Psoas muscle (tissue), 8 donors: Measurements from ENCODE around the gene ZNF302. TPM values are rescaled to one million over a fixed set of nuclear protein-coding genes. Genes with fewer than 3 reads are reported as not detected.

Experiments
- ATAC-seq, 4 donors: fragments of 200-7000 bp; cut with Tn5 transposase; one replicate each; pipeline ENCODE4 v1.9.1; 2020; ENCODE audit warnings: moderate library complexity in 3 of 4, mild to moderate bottlenecking in 2 of 4
- DNase-seq, 2 donors: peaks; one replicate each; pipeline ENCODE4 v3.0.0-alpha.2; 2020
- H3K27ac ChIP-seq: fragments of 200-600 bp; one replicate; pipeline ENCODE4 v1.8.0; 2022
- H3K27me3 ChIP-seq, 3 donors: fragments of 200-600 bp in 1 of 3; one replicate each; pipeline versions ENCODE4 v1.6.1 to v1.8.0; 2013 to 2022; ENCODE audit warnings: low read length in 2 of 3, mild to moderate bottlenecking in 2 of 3, moderate library complexity in 1 of 3; ENCODE audit not compliant: insufficient read depth in 3 of 3
- H3K36me3 ChIP-seq, 2 donors: fragments of 200-600 bp in 1 of 2; one replicate each; pipeline versions ENCODE4 v1.6.1 to v1.8.0; 2013 to 2022; ENCODE audit warnings: low read depth in 1 of 2, mild to moderate bottlenecking in 1 of 2, moderate library complexity in 1 of 2; ENCODE audit not compliant: insufficient read depth in 1 of 2
- H3K4me1 ChIP-seq: fragments of 200-600 bp; one replicate; pipeline ENCODE4 v1.8.0; 2022
- H3K4me3 ChIP-seq: fragments of 200-600 bp; one replicate; pipeline ENCODE4 v1.8.0; 2022; ENCODE audit warnings: mild to moderate bottlenecking
- H3K9me3 ChIP-seq: fragments of 200-600 bp; one replicate; pipeline ENCODE4 v1.8.0; 2022
- WGBS, 3 donors: extraction: QIAGEN DNeasy Blood & Tissue Kit; methylation state at CpG; one replicate each; pipeline versions ENCODE4 v1.1.6 to v1.1.7; 2013; 5-methylcytosine and 5-hydroxymethylcytosine counted together
- intact Hi-C, 2 donors: fragments of 100-400 bp; cut with DNase I; formaldehyde crosslinking; loops; one replicate each; pipeline versions ENCODE4 v1.11.0 to v1.14.2; 2022
- polyA plus RNA-seq, 3 donors: library from polyadenylated mRNA; stranded (reverse); fragments of 200-250 nt; gene quantifications; one replicate each; pipeline ENCODE4 v1.2.3, GENCODE V29; 2013
- total RNA-seq, 4 donors: library from RNA; stranded (reverse); fragmentation: NEBNext Ultra II Directional in 2 of 4; extraction: Animal tissue kit (Norgen Biotek cat#: 25700) in 2 of 4; gene quantifications; one replicate each; pipeline versions ENCODE4 v1.2.1 to v1.2.4, GENCODE V29; 2021 to 2023
- TF ChIP-seq, protein P1 (sequence below): fragments of 200-600 bp; IDR thresholded peaks from one replicate; pipeline ENCODE4 v1.8.0; 2022; ENCODE audit warnings: antibody characterized with exemption
- donor health status: healthy with polysubstance abuse.
- donor health status: DM: no; HTN: no; CAD: no; lungs with moderate emphysema.
- donor health status: Bipolar disorder and iron deficiency.
- donor health status: healthy.
- donor health status: DM: yes; HTN: yes; CAD: no.
- donor health status: DM: no; HTN: no; CAD: no.
- donor health status: DM: no; HTN: no; CAD: no.
- donor health status: DM: yes; HTN: yes; CAD: no.

The ZNF302 gene
- total and polyA plus RNA-seq, 7 donors: 20.4 to 86.3 (median 25.6) TPM

DNA sequence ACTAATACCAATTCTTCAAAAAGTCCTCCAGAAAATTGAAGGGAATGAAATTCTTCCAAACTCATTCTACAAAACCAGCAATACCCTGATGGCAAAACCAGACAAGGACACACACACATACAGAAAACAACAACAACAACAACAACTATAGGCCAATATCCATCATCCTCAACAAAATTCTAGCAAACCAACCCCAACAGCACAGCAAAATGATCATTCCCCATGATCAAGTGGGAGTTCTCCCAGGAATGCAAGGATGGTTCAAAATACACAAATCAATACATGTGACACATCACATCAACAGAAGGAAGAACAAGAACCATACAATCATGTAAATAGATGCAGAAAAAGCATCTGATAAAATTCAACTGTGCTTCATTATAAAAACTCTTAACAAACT, 37.9 kb downstream of the ZNF302 start:
- DNase-seq (no peak), ATAC-seq (no peak)
- Histone ChIP-seq H3K4me3 (no peak overlapping the region), H3K27ac (no peak overlapping the region), H3K36me3 (no peaks in the 10 kb centered on the region), H3K27me3 (no peaks in the 10 kb centered on the region), H3K4me1 (no peaks in the 10 kb centered on the region), H3K9me3 (no peaks in the 10 kb centered on the region)
- intact Hi-C loops: no loop called here
- TF ChIP-seq, protein P1, sequence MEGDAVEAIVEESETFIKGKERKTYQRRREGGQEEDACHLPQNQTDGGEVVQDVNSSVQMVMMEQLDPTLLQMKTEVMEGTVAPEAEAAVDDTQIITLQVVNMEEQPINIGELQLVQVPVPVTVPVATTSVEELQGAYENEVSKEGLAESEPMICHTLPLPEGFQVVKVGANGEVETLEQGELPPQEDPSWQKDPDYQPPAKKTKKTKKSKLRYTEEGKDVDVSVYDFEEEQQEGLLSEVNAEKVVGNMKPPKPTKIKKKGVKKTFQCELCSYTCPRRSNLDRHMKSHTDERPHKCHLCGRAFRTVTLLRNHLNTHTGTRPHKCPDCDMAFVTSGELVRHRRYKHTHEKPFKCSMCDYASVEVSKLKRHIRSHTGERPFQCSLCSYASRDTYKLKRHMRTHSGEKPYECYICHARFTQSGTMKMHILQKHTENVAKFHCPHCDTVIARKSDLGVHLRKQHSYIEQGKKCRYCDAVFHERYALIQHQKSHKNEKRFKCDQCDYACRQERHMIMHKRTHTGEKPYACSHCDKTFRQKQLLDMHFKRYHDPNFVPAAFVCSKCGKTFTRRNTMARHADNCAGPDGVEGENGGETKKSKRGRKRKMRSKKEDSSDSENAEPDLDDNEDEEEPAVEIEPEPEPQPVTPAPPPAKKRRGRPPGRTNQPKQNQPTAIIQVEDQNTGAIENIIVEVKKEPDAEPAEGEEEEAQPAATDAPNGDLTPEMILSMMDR: no peak

DNA sequence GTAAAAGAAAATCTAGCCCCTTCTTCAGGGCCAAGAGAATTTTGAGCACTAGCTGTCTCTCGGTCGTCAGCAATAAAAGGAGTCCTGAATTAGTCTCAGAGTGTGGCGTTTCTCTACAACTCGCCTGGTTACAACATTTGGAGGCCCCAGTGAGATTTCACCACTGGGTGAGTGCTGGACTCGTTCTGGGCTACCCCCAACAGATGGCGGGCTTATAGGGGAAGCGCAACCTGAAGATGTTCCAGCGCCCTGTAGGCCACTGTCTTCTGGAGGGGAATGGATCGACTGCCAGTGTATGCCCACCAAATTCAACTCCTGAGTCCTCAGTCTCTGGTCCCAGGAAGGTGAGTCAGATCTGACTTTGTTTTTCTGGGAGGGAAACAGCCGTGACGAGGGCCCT, 44.9 kb downstream of the ZNF302 start:
- DNase-seq (no peak), ATAC-seq (no peak)
- Histone ChIP-seq H3K36me3 (no peaks in the 10 kb centered on the region), H3K4me1 (no peaks in the 10 kb centered on the region), H3K27ac (no peak overlapping the region), H3K9me3 (no peaks in the 10 kb centered on the region), H3K27me3 (peaks cover 2 to 4% (median 4%) of the 10 kb centered on the region in 3 donors), H3K4me3 (no peak overlapping the region)
- WGBS, 3 donors: 47 to 54% (median 48%) methylated on average over 11 of the region's 11 CpGs
- TF ChIP-seq, protein P1: no peak
- intact Hi-C loops: loop anchor here in 1 of 2 donors (10.0 kb wide), 1 partner anchor 948 kb away; no protein-coding TSS in a partner anchor

DNA sequence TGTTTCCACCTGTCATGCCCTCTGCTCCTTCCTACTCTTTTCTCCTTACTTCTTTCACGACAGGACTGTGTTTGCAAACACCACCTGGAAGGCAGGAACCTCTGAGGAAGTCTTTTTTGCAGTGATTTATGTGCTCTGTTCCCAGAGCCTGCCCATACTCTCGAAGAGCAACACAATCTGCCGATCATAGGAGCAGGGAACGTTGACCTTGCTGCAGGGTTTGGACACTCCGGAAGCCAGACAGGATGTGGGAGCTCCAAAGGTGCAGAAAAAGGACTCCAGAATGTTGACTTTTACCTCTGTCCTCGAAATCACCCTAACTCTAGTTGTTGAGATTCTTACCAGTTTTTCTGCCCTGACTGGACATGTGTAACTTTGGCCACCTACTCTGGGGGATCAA, 47.9 kb downstream of the ZNF302 start:
- intact Hi-C loops: loop anchor here in 1 of 2 donors (10.0 kb wide), 1 partner anchor 951 kb away; no protein-coding TSS in a partner anchor
- no peaks in the 10 kb centered on the region for H3K4me1 ChIP-seq
- H3K27ac ChIP-seq: no peak overlapping the region
- no peak overlapping the region for H3K4me3 ChIP-seq
- TF ChIP-seq, protein P1: no peak
- no peaks in the 10 kb centered on the region for H3K36me3 ChIP-seq
- H3K9me3 ChIP-seq: no peaks in the 10 kb centered on the region
- H3K27me3 ChIP-seq: peaks cover 2 to 4% (median 4%) of the 10 kb centered on the region in 3 donors
- 26 to 28% (median 26%) methylated on average over 6 of the region's 6 CpGs for WGBS, 3 donors
- no peak for DNase-seq
- no peak for ATAC-seq

DNA sequence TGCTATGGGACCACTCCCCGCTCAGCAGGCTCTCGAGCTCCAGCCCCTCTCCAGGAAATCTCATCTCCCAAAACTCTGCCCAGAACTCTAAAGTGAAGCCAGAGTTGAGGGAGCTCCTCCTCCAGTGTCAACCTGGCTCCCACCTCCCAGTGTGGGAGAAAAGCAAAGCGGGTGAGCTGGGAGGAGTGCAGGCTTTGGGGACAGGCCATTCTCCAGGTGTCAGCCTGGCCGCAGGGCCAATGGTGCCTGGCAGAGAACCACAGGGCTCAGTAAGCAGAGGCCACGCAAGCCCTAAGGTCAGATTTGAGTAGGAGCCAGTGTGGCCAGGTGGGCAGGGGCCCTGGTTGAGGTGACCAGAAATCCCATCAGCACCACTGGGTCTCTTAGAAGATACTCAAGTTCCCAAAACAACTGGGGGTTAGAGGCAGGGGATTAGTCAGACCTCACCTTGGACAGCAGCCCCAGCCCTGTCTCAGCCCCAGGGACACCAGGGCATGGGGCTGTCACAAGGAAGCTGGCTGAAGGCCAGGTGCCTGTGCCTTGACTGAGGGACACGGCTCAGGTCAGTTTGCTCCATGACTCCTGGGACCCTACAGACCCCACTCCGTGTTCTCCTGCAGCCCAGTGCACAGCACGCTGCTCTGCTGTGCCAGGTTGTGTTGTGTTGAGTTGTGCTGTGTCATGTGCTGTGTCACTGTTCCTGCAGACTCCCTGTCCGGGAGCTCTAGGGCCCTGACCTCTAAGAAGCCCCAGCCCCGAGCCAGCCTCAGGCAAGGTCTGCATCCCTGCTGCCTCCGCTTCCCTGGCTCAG, 53.7 kb downstream of the ZNF302 start:
- no peak for DNase-seq
- TF ChIP-seq, protein P1: no peak
- ATAC-seq: no peak
- Histone ChIP-seq H3K9me3 (no peaks in the 10 kb centered on the region), H3K27ac (no peak overlapping the region), H3K4me1 (peaks cover 16% of the 10 kb centered on the region), H3K4me3 (no peak overlapping the region), H3K27me3 (peaks cover 0 to 4% (median 0%) of the 10 kb centered on the region in 3 donors), H3K36me3 (peaks cover 0 to 11% of the 10 kb centered on the region in 2 donors)
- intact Hi-C loops: loop anchor here (5.0 to 10.0 kb wide), 2 partner anchors 41 to 56 kb away; partner anchors contain the start of genes SCGB2B2 (in 1 of the 2), ZNF302 (in 1 of the 2) and ZNF599 (in 1 of the 2)
- whole genome bisulfite sequencing, 3 donors: 77 to 83% (median 79%) methylated on average over 10 to 11 of the region's 11 CpGs
